Measurements from ENCODE around the gene DNAJC27.
A peak's percentile ranks its signal among the peaks of the same experiment; 100 is the strongest.

Gene DNAJC27

DNA sequence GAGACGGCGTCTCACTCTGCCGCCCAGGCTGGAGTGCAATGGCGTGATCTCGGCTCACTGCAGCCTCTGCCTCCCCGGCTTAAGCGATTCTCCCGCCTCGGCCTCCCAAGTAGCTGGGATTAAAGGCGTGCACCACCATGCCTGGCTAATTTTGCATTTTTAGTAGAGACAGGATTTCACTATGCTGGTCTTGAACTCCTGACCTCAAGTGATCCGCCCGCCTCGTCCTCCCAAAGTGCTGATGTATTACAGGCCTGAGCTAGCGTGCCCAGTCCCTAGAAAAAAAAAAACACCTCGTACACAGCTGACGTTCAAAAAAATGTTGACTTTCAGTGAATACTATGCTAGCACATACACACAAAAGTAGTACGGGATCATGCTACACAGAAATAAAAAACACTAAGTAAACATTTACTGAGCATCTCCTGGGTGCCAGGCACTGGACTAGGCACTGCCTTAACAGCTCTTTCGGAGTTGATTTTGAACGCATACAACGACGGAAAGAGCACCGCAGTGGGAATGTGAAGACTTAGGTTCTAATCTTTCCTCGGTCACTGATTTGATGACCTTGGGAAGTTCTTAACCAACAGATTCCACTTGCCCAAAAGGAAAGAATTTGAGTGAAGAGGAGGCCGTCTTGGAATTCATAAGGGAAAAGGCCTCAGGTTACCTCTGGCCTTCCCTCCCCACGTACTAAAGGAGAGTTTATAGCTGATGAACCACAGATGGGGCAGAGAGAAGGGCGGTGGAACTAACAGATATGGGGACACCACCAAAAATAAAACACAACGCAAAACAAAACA, 1.1 kb downstream of the DNAJC27 start:
- no peak for DNase-seq

DNA sequence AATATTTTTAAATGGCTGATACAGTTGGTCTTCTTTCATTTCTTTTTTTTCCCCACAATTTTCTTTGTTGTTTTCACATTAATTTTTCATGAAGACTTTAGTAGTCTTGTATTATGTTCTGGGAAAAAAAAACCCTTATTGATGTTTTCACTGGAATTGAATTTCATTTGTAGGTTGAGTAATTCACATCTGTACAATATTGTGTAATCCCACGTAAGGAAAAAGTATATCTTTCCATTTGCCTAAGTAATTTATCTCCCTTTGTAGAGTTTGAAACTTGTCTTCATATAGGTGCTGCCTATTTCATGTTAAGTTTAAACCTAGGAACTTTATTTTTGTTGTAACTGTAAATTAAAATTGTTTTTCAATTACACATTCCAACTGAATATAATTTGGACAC, 2.0 kb downstream of the DNAJC27 start:
- no peak for DNase-seq

DNA sequence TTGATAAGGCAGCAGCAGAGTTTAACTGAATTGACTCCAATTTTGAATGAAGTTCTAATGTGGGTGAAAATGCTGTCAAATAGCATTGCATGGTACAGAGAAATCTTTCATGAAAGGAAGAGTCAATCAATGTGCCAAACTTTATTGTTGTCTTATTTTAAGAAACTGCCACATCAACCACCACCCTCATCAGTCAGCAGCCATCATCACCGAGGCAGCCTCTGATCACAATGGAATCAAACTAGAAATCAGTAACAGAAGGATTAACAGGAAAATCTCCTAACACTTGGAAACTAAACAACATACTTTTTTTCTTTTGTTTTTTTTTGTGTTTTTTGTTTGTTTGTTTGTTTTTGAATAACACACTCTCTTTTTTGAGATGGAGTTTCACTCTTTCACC, 9.9 kb downstream of the DNAJC27 start:
- DNase-seq, result no peak

DNA sequence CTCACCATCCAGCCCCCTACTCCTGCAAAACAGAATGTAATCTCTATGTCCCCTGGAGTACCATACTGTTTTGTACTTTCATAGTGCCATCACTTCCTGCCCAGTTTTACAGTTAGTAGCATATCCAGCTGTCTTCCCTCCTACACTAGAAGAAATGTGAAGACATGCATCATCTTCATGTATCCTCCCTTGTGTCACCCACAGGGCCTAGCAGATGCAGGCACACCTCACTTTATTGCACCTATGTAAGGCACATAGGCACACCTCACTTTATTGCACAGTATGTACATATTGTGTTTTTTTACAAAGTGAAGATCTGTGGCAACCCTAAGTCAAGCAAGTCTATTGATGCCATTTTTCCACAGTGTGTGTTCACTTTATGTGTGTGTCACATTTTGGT, 12.0 kb downstream of the DNAJC27 start:
- no peak for DNase-seq

DNA sequence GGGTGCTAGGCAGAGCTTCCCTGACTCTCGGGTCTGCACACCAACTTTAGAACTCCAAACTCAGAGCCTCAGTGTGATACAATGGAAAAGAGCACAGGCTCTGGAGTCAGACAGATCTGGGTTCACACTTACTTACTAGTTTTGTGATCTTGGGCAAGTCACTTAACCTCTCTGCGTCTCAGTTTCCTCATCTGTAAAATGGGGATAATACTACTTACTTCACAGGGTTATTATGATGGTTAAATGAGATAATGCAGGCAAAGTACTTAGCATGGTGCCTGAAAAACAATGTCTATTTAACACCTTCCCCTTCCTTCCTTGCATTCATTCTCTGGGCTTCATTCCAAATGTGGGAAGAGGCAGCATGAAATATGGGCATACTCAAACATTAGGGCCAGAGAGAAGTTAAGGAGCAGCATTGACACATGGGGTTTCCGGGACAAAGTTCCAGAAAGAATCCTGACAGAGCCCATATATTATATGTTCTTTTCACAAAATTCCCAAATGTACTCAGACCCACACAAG, 13.3 kb downstream of the DNAJC27 start:
- no peak for DNase-seq

- DNase-seq, result no peak
Measured at GRCh38 chr2:24957976-24958375, 13.8 kb downstream of the DNAJC27 start.

- DNase-seq, result no peak
Measured at GRCh38 chr2:24957221-24957620, 14.5 kb downstream of the DNAJC27 start.

- DNase-seq, result no peak
Measured at GRCh38 chr2:24955921-24956320, 15.8 kb downstream of the DNAJC27 start.

GRCh38 chr2:24955232-24955631, 16.5 kb downstream of the DNAJC27 start:
- no peak for DNase-seq

DNA sequence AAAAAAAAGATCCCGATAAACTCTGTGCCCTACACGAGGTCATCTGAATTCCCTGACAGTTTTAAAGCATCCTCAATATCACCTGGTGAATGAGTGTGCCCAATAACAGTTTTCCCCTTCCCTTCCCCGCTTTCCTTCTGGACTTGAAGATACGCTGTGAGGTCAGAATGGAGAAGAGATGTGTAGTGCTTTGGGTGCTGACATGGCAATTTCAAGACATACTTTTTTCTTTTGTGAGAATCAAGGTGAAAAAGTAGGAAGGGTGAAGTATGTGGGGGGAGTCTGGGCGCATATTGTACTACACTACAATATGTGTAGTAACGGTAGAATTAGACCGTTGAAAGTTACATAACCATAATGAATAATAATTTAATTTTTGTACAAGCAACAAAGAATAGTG, 21.7 kb downstream of the DNAJC27 start:
- DNase-seq, result no peak

- no peak for DNase-seq
Measured at GRCh38 chr2:24948506-24948905, 23.2 kb downstream of the DNAJC27 start.

DNA sequence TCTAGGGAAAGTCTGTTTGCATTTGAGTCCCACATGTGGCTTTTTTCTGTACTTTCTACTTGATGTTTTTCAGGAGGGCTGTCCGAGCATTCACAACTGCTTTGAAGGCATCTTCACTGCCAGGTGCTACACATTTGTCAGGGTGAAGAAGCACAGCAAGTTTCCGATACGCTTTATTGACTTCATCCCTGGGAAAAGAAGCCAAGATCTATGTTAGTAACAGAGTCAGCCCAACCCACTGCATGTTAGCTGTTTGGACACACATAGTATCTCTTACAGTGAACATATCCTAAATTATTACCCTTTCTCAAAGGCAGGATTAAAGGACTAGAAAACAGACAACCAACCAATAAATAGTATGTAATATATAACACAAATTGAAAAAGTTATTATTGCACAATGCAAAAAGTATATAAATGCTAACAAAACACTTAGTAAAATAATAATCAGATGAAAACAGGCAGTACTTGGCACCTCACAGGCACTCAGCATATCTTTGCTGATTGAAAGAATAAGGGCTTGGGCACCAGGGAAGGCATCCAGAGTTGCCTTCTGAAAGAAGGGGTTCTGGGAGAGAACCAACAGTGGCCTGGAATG, 24.1 kb downstream of the DNAJC27 start:
- no peak for DNase-seq

- DNase-seq, result no peak
Measured at GRCh38 chr2:24945907-24946306, 25.8 kb downstream of the DNAJC27 start.

DNA sequence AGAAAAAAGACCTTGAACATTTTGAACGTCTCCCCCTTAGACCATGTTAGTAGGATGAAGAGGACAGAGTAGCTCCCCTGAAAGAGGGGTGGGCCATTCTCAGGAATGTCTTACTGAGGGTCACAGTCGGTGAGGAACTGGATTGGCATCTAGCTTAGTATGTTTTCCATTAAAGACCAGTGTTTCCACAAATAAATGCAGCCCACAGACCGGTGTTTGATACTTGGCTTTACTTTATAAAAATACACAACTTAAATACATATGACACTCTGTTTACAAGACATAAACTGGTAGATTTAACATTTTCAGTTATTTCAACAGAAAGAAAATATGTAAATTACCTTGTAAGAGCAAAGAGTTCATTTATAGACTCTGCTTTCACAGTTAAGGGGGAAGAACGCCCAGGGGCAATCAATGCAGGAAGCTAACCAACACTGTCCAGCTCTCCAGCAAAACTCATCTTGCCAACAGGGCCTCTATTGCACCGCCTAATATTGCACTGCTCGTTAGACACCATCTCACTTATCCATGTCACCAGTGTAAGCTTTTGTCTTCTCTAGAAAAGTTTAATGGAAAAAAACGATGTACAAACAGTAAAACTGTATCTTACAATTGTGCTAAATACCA, 28.2 kb downstream of the DNAJC27 start:
- DNase-seq, result no peak

- DNase-seq, result no peak
Measured at GRCh38 chr2:24939353-24939752, 32.4 kb downstream of the DNAJC27 start.

DNA sequence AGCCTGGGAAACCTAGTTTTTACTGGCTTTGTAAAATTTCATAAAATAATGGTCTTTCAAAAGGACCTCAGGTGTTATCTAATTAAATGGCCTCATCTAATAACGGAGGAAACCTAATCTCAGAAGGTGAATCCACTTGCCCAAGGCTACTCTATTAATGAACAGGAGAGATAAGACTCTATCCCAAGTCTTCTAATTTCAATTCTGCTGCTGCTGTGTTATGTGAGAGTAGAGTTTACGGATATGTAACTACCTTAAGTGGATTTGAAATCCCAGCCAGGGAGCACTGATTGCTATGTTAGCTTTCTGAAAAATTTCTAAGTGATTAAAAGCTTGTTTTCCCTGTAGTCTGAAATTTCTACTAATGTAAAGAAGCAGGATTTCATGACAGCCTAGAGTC, 34.5 kb downstream of the DNAJC27 start:
- DNase-seq, result no peak

- DNase-seq, result no peak
Measured at GRCh38 chr2:24935145-24935544, 36.6 kb downstream of the DNAJC27 start.

DNA sequence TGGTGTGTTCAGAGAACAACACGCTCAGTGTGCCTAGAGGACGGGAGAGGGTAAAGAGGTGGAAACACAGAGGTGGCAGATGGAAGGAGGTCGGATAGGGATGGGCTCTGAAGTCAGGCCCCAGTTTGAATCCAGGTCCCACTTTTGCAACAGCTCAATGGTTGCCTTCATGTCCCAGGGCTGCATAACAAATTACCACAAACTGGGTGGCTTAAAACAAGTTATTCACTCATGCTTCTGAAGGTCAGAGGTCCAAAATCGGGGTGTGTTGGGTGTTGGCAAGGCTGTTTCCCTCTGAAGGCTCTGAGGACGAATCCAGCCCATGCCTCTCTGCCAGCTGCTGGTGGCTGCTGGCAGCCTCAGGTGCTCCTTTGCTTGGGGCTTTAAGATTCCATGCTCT, 39.0 kb downstream of the DNAJC27 start:
- DNase-seq, result no peak

GRCh38 chr2:24930768-24931167, 41.0 kb downstream of the DNAJC27 start:
- no peak for DNase-seq

DNA sequence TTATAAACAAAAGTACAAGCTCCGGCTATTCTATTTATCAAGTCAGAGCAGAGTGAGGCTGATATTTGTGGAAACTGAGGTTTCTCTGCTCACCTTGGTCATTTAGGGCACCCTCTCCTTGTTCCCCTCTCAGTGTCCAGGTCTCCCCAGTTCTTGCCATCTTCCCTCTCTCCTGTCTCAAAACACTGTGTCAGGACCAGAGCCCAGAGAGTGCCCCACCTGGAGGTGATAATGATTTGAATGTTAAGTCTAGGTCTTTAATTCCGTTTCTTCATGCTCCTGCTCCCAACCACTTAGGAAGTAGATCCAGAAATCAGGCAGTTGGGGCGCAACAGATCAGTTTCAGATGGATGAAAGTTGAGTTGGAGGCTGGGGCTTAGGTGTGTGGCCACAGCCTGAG, 42.5 kb downstream of the DNAJC27 start:
- no peak for DNase-seq

DNA sequence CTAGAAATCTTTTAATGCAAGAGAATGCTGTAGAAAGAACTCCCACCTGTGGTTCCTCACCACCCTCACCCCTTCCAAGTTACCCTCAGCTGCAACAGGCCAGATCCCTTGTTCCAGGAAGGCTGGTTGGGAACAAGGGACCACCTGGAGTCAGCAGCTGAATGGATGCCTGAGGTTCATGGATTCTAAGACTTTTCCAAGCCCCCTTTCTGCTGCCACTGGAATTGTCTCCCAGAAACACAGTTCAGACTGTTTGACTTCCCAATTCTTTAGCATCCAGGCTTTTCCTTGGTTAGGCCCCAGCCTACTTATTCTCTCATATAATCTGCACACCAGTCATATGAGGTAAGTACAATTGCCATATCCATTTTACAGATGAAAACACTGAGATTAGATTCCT, 43.7 kb downstream of the DNAJC27 start:
- no peak for DNase-seq

DNA sequence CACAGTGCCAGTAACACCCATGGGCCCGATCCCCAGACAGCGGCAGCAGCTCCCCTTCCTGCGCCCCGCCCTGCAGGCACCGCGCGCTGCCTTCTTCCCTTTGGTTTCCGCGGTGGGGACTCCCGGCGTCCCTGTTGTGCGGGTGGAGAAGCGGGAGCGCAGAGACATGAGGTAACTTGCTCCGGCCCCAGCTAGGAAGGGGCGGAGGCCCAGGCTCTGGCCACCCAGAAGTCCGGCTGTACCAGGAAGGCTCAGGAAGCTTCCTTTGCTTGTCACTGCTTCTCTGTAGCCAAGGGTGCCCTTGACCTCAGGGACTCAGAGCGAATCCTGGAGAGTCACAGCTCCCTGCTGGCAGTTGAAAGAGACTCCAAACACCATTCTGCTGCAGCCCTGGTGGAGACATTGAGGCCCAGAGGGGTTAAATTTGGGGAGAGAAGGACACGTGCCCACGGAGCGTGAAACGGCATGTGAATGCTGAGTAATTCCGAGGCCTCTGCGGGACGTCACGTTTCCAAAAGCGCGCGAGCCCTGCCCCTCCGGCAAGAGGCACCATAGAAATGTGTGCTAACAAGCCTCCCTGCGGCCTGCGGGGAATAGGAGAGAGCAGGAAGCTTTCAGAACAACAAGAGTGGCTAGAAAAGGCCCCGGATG, 45.0 kb downstream of the DNAJC27 start:
- peak; percentile 46 for DNase-seq

GRCh38 chr2:24926220-24926601, 45.5 kb downstream of the DNAJC27 start:
- no peak for DNase-seq

DNA sequence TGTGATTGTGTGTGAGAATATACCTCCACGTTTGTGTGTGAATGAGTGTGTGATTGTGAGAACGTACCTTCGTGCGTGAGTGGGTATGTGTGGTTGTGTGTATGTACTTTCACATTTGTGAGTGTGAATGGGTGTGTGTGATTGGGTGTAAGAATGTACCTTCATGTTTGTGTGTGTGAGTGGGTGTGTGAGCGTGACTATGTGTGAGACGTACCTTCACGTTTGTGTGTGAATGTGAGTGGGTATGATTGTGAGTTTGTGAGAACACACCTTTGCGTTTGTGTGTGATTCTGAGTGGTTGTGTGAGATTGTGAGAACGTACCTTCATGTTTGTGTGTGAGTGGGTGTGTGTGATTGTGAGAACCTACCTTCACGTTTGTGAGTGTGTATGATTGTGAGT, 45.9 kb downstream of the DNAJC27 start:
- DNase-seq, result no peak
